Activated CD4-positive, alpha-beta T cell treated with anti-CD3 and anti-CD28 coated beads for 36 hours (primary cell): ENCODE data around the gene XPR1. TPM values are rescaled to one million over a fixed set of nuclear protein-coding genes. Genes with fewer than 3 reads are reported as not detected.

Source experiments
- ATAC-seq: fragments of 200-7000 bp; cut with Tn5 transposase; one replicate; pipeline ENCODE4 v1.10.0; 2021; ENCODE audit warnings: mild to moderate bottlenecking, moderate library complexity
- CTCF ChIA-PET: fragments of 350-600 bp; sonication (Branson Sonifier 250); formaldehyde crosslinking; loops from one replicate; lab custom pipeline; 2021; ENCODE audit warnings: antibody characterized with exemption; lab: Charles Lee
- POLR2A ChIA-PET: fragments of 350-600 bp; sonication (Branson Sonifier 250); formaldehyde crosslinking; loops from one replicate; lab custom pipeline; 2021; ENCODE audit warnings: antibody characterized with exemption, inconsistent platforms; lab: Charles Lee
- DNase-seq: peaks from one replicate; pipeline ENCODE4 v3.0.0-alpha.2; 2020
- H3K27ac Mint-ChIP-seq: one replicate; pipeline ENCODE4 v1.8.0; 2021; ENCODE audit warnings: mixed read lengths
- H3K27me3 Mint-ChIP-seq: one replicate; pipeline ENCODE4 v1.8.0; 2021; ENCODE audit warnings: mixed read lengths
- H3K36me3 Mint-ChIP-seq: one replicate; pipeline ENCODE4 v1.8.0; 2021; ENCODE audit warnings: low read depth, mixed read lengths
- H3K4me1 Mint-ChIP-seq: one replicate; pipeline ENCODE4 v1.8.0; 2021; ENCODE audit warnings: mixed read lengths
- H3K4me3 Mint-ChIP-seq: one replicate; pipeline ENCODE4 v1.8.0; 2021; ENCODE audit warnings: mild to moderate bottlenecking, moderate library complexity, mixed read lengths
- H3K9me3 Mint-ChIP-seq: one replicate; pipeline ENCODE4 v1.8.0; 2021; ENCODE audit warnings: low read depth, mixed read lengths
- intact Hi-C, 2 experiments: fragments of 100-400 bp; cut with DNase I in 1 of 2; cut with micrococcal nuclease in 1 of 2; formaldehyde crosslinking; loops; one replicate each; pipeline versions ENCODE4 v1.14.2 to v1.15.1; 2022 to 2024; cut with DNase I, micrococcal nuclease
- total RNA-seq, 2 experiments: library from RNA; stranded (reverse); gene quantifications; one replicate each; pipeline ENCODE4 v1.2.3, GENCODE V29; 2021

XPR1 gene
- total RNA-seq, 2 experiments from 2014 or later = 18.4 to 25.2 TPM

DNA sequence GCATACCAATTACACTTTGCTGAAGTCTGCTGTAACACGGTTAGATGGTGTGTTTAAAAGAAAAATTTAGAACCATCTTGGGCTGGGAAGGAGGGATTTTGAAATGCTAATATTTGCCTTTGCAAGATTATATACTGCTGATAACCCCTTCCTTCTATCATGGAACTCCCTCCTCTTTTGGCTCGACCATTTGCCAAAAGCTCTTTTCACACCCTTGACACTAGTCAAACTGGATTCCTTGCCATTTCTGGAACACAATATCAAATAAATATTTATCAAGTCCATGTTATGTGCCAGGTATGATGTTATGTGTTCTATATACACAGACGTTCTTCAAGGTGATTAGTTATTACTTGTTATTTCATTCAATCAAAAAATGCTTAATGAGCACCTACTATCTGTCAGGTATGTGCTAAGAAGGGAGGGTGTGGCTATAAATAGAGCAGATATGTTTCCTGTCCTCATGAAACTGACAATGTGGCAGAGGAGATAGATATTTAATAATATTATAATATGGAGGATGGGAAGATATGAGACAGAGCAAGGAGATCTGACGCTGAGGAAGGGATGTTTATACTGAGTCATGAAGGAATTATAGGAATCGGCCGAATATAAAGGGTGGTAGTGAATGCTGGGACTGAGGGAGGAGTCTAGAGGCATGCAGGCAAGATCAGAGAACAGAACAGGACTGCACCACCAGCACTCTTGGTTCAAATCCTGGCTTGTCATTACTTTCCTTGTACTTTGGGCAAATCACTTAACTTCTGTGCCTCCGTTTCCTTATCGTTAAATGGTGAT lies 16.1 kb upstream of the XPR1 start:
- POLR2A ChIA-PET = no interaction called here

DNA sequence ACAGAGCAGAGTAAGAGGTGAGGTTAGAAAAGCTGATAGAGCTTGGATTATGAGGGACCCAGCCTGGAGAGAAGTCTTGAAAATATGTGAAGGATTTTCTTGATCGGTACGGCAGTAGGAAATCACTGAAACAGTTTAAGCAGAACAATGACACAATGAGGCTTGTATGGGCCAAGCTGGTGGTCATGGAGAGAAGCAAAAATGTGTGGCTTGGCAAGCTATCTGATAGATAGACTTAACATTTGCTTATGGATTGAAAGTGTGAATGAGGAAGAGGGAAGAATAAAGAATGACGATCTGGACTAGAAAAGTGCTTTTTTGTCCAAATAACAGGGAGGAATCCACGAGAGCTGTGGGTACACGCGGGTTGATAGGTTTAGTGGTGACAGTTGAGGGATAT lies 15.4 kb upstream of the XPR1 start:
- Mint-ChIP-seq H3K9me3 (no peaks in the 10 kb centered on the region), H3K27ac (no peak overlapping the region), H3K4me3 (no peak overlapping the region), H3K27me3 (no peaks in the 10 kb centered on the region), H3K36me3 (no peaks in the 10 kb centered on the region), H3K4me1 (peaks cover 5% of the 10 kb centered on the region)
- intact Hi-C loops = no loop called here
- CTCF ChIA-PET = interaction anchor here (0.7 to 1.4 kb wide), 4 partner anchors 15 to 246 kb away, joined by 3 to 4 read pairs (median 3); no protein-coding TSS in a partner anchor
- ATAC-seq = no peak
- DNase-seq = no peak
- POLR2A ChIA-PET = interaction anchor here (0.6 kb wide), 1 partner anchor 337 kb away, joined by 3 read pairs; no protein-coding TSS in a partner anchor

More for the DNA sequence above, 16.1 kb upstream of the XPR1 start:
- H3K4me1 Mint-ChIP-seq = peaks cover 10% of the 10 kb centered on the region
- no peaks in the 10 kb centered on the region for H3K27me3 Mint-ChIP-seq
- DNase-seq (no peak), ATAC-seq (no peak)
- H3K27ac Mint-ChIP-seq = no peak overlapping the region
- no peaks in the 10 kb centered on the region for H3K36me3 Mint-ChIP-seq
- intact Hi-C loops = no loop called here
- CTCF ChIA-PET = interaction anchor here (1.3 kb wide), 1 partner anchor 247 kb away, joined by 3 read pairs; no protein-coding TSS in a partner anchor
- H3K9me3 Mint-ChIP-seq = no peaks in the 10 kb centered on the region
- H3K4me3 Mint-ChIP-seq = no peak overlapping the region

DNA sequence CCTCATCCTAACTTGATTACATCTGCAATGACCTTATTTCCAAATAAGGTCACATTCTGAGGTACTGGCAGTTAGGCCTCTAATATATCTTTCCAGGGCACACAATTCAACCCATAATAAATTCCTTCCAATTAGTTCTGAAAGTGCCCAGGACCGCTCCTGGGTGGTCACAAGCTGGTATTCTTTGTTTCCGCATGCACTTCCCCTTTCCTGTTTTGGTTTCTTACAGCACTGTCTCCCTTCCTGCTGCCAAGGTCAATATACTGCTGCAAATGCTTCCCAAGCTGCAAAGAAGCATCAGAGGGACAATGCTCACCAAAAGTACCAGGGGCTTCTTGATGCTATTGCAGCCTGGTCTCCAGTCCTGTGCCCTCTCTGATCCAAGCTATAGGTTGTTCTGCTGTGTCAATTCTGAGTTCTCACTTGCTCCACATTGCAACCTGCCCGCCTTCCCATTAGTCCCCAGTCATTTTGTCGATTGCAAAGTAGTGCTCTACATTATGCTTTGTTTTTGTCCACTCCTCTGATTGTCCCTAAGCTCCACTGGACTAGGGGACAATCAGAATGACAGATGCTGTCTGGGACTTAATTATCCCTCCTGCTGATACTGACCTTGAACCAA lies 13.9 kb upstream of the XPR1 start:
- no peak for ATAC-seq
- POLR2A ChIA-PET = no interaction called here
- intact Hi-C loops = no loop called here
- Mint-ChIP-seq H3K4me1 (peaks cover 6% of the 10 kb centered on the region), H3K27me3 (no peaks in the 10 kb centered on the region), H3K9me3 (no peaks in the 10 kb centered on the region), H3K36me3 (no peaks in the 10 kb centered on the region), H3K27ac (no peak overlapping the region), H3K4me3 (no peak overlapping the region)
- DNase-seq = no peak
- CTCF ChIA-PET = interaction anchor here (1.2 to 1.4 kb wide), 2 partner anchors 13 to 104 kb away, joined by 3 read pairs; no protein-coding TSS in a partner anchor

DNA sequence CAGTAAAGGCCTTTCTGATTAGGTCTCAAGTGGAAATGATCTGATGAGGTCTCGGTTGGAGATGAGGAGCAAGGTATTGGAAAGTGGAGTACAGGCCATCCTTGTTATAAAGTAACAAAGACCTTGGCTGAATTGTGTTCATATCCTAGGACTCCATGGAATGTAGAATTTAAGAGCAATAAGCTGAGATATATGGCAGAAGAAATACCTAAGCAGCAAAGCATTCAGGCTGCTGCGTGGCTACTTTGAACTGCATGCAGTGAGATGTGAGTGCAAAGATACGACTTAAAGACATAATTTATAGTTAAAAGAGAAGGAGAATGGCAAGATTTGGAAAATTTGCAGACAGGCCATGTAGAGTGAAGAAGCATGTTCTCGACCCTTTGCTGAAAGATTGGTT lies 11.2 kb upstream of the XPR1 start:
- CTCF ChIA-PET = interaction anchor here (1.1 to 1.7 kb wide), 2 partner anchors 17 to 242 kb away, joined by 3 to 5 read pairs; no protein-coding TSS in a partner anchor

DNA sequence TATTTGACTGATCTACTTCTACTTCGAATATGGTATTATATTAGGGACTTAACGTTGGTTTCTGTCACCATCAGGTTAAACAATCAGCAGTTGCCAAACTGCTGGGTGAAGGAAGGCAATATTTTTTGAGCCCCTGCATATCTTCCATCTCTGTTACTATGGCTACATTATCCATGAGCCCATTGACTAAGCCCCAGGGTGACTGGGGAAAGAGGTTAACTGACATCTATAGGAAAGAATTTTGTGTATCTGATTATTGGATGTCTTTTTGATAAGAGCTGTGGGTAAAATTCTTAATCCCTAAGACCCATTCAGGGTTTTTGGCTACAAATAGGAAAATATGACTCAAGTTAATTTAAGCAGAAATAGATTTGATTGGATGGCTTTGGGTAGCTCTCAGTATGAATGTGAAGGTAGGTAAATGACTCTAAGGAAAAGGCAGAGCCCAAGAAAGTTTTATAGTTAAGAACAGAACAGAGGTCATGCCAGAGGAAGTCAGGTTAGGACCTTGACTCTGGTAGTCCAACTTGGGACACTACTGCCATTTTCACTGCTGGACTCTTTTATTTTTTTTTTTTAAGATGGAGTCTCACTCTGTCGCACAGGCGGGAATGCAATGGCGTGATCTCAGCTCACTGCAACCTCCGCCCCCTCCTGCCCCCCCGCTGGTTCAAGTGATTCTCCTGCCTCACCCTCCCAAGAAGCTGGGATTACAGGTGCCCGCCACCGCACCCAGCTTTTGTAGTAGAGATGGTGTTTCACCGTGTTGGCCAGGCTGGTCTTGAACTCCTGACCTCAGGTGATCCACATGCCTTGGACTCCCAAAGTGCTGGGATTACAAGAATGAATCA lies 8.9 kb upstream of the XPR1 start:
- CTCF ChIA-PET = interaction anchor here (0.7 to 0.8 kb wide), 2 partner anchors 13 to 218 kb away, joined by 3 read pairs; no protein-coding TSS in a partner anchor
- Mint-ChIP-seq H3K27me3 (peaks cover 14% of the 10 kb centered on the region), H3K4me3 (no peak overlapping the region)

More for the DNA sequence above, 11.2 kb upstream of the XPR1 start:
- no peak for DNase-seq
- Mint-ChIP-seq H3K27ac (no peak overlapping the region), H3K4me1 (peaks cover 3% of the 10 kb centered on the region), H3K9me3 (no peaks in the 10 kb centered on the region), H3K4me3 (no peak overlapping the region), H3K27me3 (peaks cover 6% of the 10 kb centered on the region), H3K36me3 (no peaks in the 10 kb centered on the region)
- intact Hi-C loops = no loop called here
- POLR2A ChIA-PET = no interaction called here
- ATAC-seq = no peak

DNA sequence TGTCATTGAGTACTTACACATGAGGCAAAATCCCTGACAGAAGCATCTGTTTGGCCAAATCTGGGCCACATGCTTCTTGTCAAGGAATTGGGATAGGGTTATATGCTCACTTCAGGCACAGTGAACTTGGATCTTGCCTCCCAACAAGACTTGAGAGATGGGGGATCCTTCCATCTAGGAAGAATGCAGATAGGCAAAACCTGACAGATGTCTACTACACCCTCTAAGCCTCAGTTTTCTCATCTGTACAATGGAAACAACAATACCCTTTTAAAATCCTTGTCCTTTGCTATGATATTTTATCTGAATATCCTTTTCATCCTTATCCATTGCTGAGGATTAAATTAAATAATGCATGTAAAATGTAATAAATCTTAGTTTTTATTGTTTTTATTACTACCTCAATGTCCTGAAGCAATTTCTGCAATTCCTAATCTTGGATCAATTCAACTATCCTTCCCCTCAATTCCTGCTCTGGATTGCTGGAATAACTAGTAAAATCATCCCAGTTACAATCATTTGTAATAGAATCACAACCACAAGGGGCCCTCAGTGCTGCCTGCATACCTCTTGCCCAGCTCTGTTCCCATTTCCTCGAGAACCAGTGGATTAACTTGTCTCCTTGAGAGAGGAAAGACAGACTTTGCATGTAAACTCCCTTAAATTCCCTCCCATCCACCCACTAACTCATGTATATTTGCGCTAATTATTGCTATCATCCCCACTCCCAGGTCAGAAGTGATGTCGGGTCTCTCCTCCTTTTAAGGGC lies 8.1 kb upstream of the XPR1 start:
- POLR2A ChIA-PET = no interaction called here
- CTCF ChIA-PET = interaction anchor here (0.7 to 0.8 kb wide), 2 partner anchors 14 to 58 kb away, joined by 3 read pairs; no protein-coding TSS in a partner anchor

More for the DNA sequence above, 8.9 kb upstream of the XPR1 start:
- POLR2A ChIA-PET = no interaction called here
- Mint-ChIP-seq H3K36me3 (no peaks in the 10 kb centered on the region), H3K4me1 (peaks cover 3% of the 10 kb centered on the region), H3K9me3 (no peaks in the 10 kb centered on the region), H3K27ac (no peak overlapping the region)
- ATAC-seq = peak; percentile 80
- intact Hi-C loops = no loop called here
- no peak for DNase-seq

DNA sequence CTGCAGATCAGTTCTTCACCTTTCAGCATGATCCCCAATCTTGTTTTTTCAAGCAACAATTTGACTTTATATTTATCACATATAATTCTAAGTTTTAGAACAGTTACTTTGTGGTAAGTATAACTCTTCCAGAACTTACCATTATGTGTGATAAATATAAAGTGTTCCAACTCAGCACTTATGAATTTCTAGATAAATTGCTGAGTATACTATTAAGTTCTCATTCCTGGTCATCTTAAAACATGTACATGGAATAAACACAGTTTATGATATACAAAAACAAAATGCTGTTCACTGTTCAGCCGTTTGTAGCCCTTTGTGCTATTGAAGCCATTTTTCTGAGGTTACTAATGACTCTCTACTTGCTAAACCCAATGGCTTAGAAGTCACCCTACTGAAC lies 5.1 kb upstream of the XPR1 start:
- intact Hi-C loops = no loop called here
- no peaks in the 10 kb centered on the region for H3K36me3 Mint-ChIP-seq
- CTCF ChIA-PET = no interaction called here

More for the DNA sequence above, 8.1 kb upstream of the XPR1 start:
- Mint-ChIP-seq H3K9me3 (no peaks in the 10 kb centered on the region), H3K4me3 (no peak overlapping the region), H3K4me1 (peaks cover 3% of the 10 kb centered on the region), H3K36me3 (no peaks in the 10 kb centered on the region), H3K27ac (no peak overlapping the region), H3K27me3 (peaks cover 14% of the 10 kb centered on the region)
- ATAC-seq = no peak
- intact Hi-C loops = no loop called here
- DNase-seq = no peak

DNA sequence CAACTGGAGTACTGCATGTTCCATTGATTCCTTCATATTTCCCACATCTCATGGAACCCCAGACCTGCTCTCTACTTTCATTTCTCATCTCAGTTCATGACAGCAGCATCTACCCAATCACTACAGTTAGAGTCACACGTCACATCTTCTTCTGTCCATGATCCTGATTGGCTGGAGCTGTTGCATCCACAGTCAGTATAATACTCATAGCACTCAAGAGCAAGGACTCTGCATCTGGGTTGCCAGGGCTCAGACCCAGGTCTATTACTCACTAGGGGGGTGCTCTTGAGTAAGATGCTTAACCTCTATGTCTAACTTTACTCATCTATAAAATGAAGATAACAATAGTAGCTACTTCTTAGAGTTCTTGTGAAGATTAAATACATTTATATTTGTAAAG lies 4.4 kb upstream of the XPR1 start:
- ChIA-PET POLR2A (no interaction called here), CTCF (interaction anchor here (0.6 to 0.9 kb wide), 2 partner anchors 15 to 540 kb away, joined by 3 to 4 read pairs; no protein-coding TSS in a partner anchor)
- no peak overlapping the region for H3K4me3 Mint-ChIP-seq
- no peak for ATAC-seq
- no peak for DNase-seq
- H3K4me1 Mint-ChIP-seq = peaks cover 11% of the 10 kb centered on the region
- H3K36me3 Mint-ChIP-seq = no peaks in the 10 kb centered on the region
- H3K9me3 Mint-ChIP-seq = no peaks in the 10 kb centered on the region
- peaks cover 14% of the 10 kb centered on the region for H3K27me3 Mint-ChIP-seq
- intact Hi-C loops = no loop called here
- H3K27ac Mint-ChIP-seq = no peak overlapping the region

More for the DNA sequence above, 5.1 kb upstream of the XPR1 start:
- Mint-ChIP-seq H3K9me3 (no peaks in the 10 kb centered on the region), H3K27ac (no peak overlapping the region), H3K27me3 (peaks cover 14% of the 10 kb centered on the region), H3K4me1 (peaks cover 11% of the 10 kb centered on the region), H3K4me3 (no peak overlapping the region)
- no peak for ATAC-seq
- POLR2A ChIA-PET = no interaction called here
- no peak for DNase-seq

DNA sequence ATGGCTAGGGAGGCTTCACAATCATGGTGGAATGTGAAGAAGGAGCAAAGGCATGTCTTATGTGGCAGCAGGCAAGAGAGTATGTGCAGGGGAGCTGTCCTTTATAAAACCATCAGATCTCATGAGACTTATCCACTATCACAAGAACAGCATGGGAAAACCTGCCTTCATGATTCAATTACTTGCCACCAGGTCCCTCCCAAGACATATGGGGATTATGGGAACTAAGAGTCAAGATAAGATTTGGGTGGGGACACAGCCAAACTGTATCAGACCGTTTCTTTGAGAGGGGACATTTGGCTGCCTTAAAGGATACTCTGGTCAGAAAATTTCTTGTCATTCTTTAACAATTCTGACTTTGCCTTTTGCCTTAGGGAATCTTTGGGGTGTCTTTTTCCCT lies 3.2 kb upstream of the XPR1 start:
- no peak overlapping the region for H3K27ac Mint-ChIP-seq
- H3K36me3 Mint-ChIP-seq = no peaks in the 10 kb centered on the region
- H3K9me3 Mint-ChIP-seq = no peaks in the 10 kb centered on the region
- intact Hi-C loops = no loop called here
- CTCF ChIA-PET = interaction anchor here (0.5 kb wide), 1 partner anchor 101 kb away, joined by 3 read pairs; no protein-coding TSS in a partner anchor
- DNase-seq (no peak), ATAC-seq (no peak)
- POLR2A ChIA-PET = interaction anchor here (0.6 kb wide), 1 partner anchor 404 kb away, joined by 3 read pairs; no protein-coding TSS in a partner anchor
- H3K4me3 Mint-ChIP-seq = no peak overlapping the region
- H3K27me3 Mint-ChIP-seq = peaks cover 14% of the 10 kb centered on the region
- peaks cover 8% of the 10 kb centered on the region for H3K4me1 Mint-ChIP-seq
